ENCODE data around the gene CCL26. TPM values are rescaled to one million over a fixed set of nuclear protein-coding genes. Genes with fewer than 3 reads are reported as not detected.

The CCL26 gene
- total RNA-seq, 1 experiment from 2014 or later, result 0.49 TPM

DNA sequence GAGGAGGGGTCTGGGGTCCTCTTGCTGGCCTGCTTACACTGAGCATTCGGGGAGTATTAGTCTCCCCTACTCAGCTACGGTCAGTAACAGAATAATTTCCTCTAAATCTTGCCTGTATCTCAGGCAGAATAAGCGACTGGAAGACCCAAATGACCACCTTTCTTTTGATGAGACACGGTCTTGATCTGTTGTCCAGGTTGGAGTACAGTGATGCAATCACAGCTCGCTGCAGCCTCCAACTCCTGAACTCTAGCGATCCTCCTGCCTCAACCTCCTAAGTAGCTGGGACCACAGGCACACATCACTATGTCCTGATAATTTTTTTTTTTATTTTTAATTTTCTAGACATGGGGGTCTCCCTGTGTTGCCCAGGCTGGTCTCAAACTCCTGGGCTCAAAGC is 24.4 kb upstream of the CCL26 start:
- intact Hi-C loops (cut with micrococcal nuclease), result no loop called here
- Histone ChIP-seq H3K9me2 (ENCODE audit: insufficient read depth) (no peaks in the 10 kb centered on the region), H3K79me2 (ENCODE audit: insufficient read depth, low read length) (no peaks in the 10 kb centered on the region), H3K27ac (ENCODE audit: low read depth, low read length) (no peak overlapping the region), H3K4me3 (replicated peaks in 1 of 2; ENCODE audit: low read depth in 1 of 2, low read length in 2 of 2) (no peak overlapping the region), H2AFZ (ENCODE audit: low read depth, low read length, poor library complexity, severe bottlenecking) (no peak overlapping the region), H3K27me3 (ENCODE audit: insufficient read depth, low read length) (no peaks in the 10 kb centered on the region), H3K9ac (ENCODE audit: low read length) (no peak overlapping the region), H3K36me3 (ENCODE audit: control insufficient read depth in 1 of 2, insufficient read depth in 2 of 2, low read length in 2 of 2) (no peaks in the 10 kb centered on the region), H3K4me2 (ENCODE audit: low read length) (no peak overlapping the region), H3K4me1 (ENCODE audit: control insufficient read depth in 1 of 2, insufficient read depth in 2 of 2, low read length in 2 of 2) (peaks cover 5 to 10% of the 10 kb centered on the region in 2 experiments), H3K9me3 (ENCODE audit: control insufficient read depth in 1 of 2, insufficient read depth in 1 of 2, low read depth in 1 of 2, low read length in 2 of 2) (no peaks in the 10 kb centered on the region), H4K20me1 (ENCODE audit: insufficient read depth) (no peaks in the 10 kb centered on the region)
- POLR2A ChIA-PET, result no interaction called here
- no TSS peak for BruUV-seq (replicated peaks)
- RAD21 ChIA-PET (ENCODE audit: low non-redundant PET in 1 of 2, low total read pairs in 2 of 2, uncharacterized antibody in 2 of 2, unreplicated experiment in 2 of 2), result no interaction called here
- ATAC-seq, result no peak
- no peak for DNase-seq (ENCODE audit: low read depth, low spot score)
- TF ChIP-seq ZNF274 (IDR thresholded peaks at IDR 0.05; ENCODE audit: low read depth, low read length), result no peak
- no peak for TF ChIP-seq JUND (IDR thresholded peaks at IDR 0.05)
- no peak for TF ChIP-seq FOSL1 (IDR thresholded peaks at IDR 0.05; ENCODE audit: low read depth)
- no peak for TF ChIP-seq SP1 (IDR thresholded peaks at IDR 0.05; ENCODE audit: low read depth)
- TF ChIP-seq CBX3 (IDR thresholded peaks at IDR 0.05; ENCODE audit: low read depth), result no peak
- TF ChIP-seq POLR2A (IDR thresholded peaks at IDR 0.05; ENCODE audit: borderline replicate concordance, extremely low read depth, insufficient read depth, insufficient read length), result no peak
- TF ChIP-seq ELF1 (IDR thresholded peaks at IDR 0.05; ENCODE audit: borderline replicate concordance, low read depth), result no peak
- TF ChIP-seq RAD21 (IDR thresholded peaks at IDR 0.05; ENCODE audit: low read depth), result no peak
- no peak for TF ChIP-seq TCF7L2 (IDR thresholded peaks at IDR 0.05; ENCODE audit: borderline replicate concordance, extremely low read depth, insufficient read depth, insufficient read length)
- TF ChIP-seq, protein P1, sequence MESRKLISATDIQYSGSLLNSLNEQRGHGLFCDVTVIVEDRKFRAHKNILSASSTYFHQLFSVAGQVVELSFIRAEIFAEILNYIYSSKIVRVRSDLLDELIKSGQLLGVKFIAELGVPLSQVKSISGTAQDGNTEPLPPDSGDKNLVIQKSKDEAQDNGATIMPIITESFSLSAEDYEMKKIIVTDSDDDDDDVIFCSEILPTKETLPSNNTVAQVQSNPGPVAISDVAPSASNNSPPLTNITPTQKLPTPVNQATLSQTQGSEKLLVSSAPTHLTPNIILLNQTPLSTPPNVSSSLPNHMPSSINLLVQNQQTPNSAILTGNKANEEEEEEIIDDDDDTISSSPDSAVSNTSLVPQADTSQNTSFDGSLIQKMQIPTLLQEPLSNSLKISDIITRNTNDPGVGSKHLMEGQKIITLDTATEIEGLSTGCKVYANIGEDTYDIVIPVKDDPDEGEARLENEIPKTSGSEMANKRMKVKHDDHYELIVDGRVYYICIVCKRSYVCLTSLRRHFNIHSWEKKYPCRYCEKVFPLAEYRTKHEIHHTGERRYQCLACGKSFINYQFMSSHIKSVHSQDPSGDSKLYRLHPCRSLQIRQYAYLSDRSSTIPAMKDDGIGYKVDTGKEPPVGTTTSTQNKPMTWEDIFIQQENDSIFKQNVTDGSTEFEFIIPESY (IDR thresholded peaks at IDR 0.05; ENCODE audit: extremely low read depth, insufficient replicate concordance, low read length), result no peak
- TF ChIP-seq EZH2 (IDR thresholded peaks at IDR 0.05), result no peak
- no peak for TF ChIP-seq EZH2phosphoT487 (IDR thresholded peaks at IDR 0.05; ENCODE audit: borderline replicate concordance)
- TF ChIP-seq, protein P2, sequence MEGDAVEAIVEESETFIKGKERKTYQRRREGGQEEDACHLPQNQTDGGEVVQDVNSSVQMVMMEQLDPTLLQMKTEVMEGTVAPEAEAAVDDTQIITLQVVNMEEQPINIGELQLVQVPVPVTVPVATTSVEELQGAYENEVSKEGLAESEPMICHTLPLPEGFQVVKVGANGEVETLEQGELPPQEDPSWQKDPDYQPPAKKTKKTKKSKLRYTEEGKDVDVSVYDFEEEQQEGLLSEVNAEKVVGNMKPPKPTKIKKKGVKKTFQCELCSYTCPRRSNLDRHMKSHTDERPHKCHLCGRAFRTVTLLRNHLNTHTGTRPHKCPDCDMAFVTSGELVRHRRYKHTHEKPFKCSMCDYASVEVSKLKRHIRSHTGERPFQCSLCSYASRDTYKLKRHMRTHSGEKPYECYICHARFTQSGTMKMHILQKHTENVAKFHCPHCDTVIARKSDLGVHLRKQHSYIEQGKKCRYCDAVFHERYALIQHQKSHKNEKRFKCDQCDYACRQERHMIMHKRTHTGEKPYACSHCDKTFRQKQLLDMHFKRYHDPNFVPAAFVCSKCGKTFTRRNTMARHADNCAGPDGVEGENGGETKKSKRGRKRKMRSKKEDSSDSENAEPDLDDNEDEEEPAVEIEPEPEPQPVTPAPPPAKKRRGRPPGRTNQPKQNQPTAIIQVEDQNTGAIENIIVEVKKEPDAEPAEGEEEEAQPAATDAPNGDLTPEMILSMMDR (IDR thresholded peaks at IDR 0.05 in 2 of 3, conservative IDR thresholded peaks at IDR 0.05 in 1 of 3; ENCODE audit: borderline replicate concordance in 1 of 3, insufficient read depth in 1 of 3, low read depth in 2 of 3, low read length in 2 of 3), result no peak
- TF ChIP-seq YY1 (IDR thresholded peaks at IDR 0.05; ENCODE audit: extremely low read depth, insufficient replicate concordance, low read depth, low read length), result no peak
- no peak for TF ChIP-seq POLR2AphosphoS5 (IDR thresholded peaks at IDR 0.05; ENCODE audit: low read depth, low read length)
- no peak for TF ChIP-seq SIN3A (IDR thresholded peaks at IDR 0.05; ENCODE audit: low read depth)
- TF ChIP-seq, protein P3, sequence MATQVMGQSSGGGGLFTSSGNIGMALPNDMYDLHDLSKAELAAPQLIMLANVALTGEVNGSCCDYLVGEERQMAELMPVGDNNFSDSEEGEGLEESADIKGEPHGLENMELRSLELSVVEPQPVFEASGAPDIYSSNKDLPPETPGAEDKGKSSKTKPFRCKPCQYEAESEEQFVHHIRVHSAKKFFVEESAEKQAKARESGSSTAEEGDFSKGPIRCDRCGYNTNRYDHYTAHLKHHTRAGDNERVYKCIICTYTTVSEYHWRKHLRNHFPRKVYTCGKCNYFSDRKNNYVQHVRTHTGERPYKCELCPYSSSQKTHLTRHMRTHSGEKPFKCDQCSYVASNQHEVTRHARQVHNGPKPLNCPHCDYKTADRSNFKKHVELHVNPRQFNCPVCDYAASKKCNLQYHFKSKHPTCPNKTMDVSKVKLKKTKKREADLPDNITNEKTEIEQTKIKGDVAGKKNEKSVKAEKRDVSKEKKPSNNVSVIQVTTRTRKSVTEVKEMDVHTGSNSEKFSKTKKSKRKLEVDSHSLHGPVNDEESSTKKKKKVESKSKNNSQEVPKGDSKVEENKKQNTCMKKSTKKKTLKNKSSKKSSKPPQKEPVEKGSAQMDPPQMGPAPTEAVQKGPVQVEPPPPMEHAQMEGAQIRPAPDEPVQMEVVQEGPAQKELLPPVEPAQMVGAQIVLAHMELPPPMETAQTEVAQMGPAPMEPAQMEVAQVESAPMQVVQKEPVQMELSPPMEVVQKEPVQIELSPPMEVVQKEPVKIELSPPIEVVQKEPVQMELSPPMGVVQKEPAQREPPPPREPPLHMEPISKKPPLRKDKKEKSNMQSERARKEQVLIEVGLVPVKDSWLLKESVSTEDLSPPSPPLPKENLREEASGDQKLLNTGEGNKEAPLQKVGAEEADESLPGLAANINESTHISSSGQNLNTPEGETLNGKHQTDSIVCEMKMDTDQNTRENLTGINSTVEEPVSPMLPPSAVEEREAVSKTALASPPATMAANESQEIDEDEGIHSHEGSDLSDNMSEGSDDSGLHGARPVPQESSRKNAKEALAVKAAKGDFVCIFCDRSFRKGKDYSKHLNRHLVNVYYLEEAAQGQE (IDR thresholded peaks at IDR 0.05; ENCODE audit: low read depth), result no peak
- CTCF ChIA-PET, result no interaction called here
